Rectal smooth muscle tissue (tissue), 1 donor: ENCODE data around the gene ARGFX.

Experiments
- H3K27ac ChIP-seq: one replicate; pipeline ENCODE4 v1.7.0; 2013; ENCODE audit warnings: low read depth, low read length, inconsistent platforms
- H3K27me3 ChIP-seq: one replicate; pipeline ENCODE4 v1.7.0; 2013; ENCODE audit warnings: low read length; ENCODE audit not compliant: control insufficient read depth, insufficient read depth
- H3K36me3 ChIP-seq: one replicate; pipeline ENCODE4 v1.7.0; 2013; ENCODE audit warnings: low read length; ENCODE audit not compliant: control insufficient read depth, insufficient read depth
- H3K4me1 ChIP-seq: one replicate; pipeline ENCODE4 v1.7.0; 2013; ENCODE audit warnings: low read length; ENCODE audit not compliant: control insufficient read depth, insufficient read depth
- H3K4me3 ChIP-seq: one replicate; pipeline ENCODE4 v1.7.0; 2013; ENCODE audit warnings: low read length
- H3K9ac ChIP-seq: one replicate; pipeline ENCODE4 v1.7.0; 2013; ENCODE audit warnings: low read length

Gene ARGFX

GRCh38 chr3:121606106-121606505 lies 38.4 kb downstream of the ARGFX start:
- H3K27ac ChIP-seq, result no peak overlapping the region
- H3K4me1 ChIP-seq, result no peaks in the 10 kb centered on the region
- H3K9ac ChIP-seq, result no peak overlapping the region
- no peaks in the 10 kb centered on the region for H3K36me3 ChIP-seq
- H3K27me3 ChIP-seq, result no peaks in the 10 kb centered on the region
- no peak overlapping the region for H3K4me3 ChIP-seq
